Medulla oblongata (tissue), 1 donor: ENCODE data around the gene PGA4.
A peak's percentile ranks its signal among the peaks of the same experiment; 100 is the strongest.
"Not testable (repeated sequence)": the region's sequence is repeated elsewhere in the genome, so short reads cannot be mapped to it uniquely, and the experiment has no call there.

Source experiments
- DNase-seq: peaks from one replicate; pipeline ENCODE4 v3.0.0-alpha.2; 2015; ENCODE audit errors: extremely low spot score

The PGA4 gene

GRCh38 chr11:61222047-61222446, at the start of gene PGA4:
Gene PGA4, plus strand, starts transcription at chr11:61222347. Its CDS starts 54 bp downstream, at chr11:61222401.
- not testable (repeated sequence) for DNase-seq

GRCh38 chr11:61172356-61172755, 49.8 kb upstream of the PGA4 start:
- DNase-seq, result no peak

GRCh38 chr11:61172888-61173287, 49.3 kb upstream of the PGA4 start:
- no peak for DNase-seq

- DNase-seq, result no peak
Observed at GRCh38 chr11:61173456-61173855, 48.7 kb upstream of the PGA4 start.

- no peak for DNase-seq
Observed at GRCh38 chr11:61174273-61174672, 47.9 kb upstream of the PGA4 start.

- no peak for DNase-seq
Observed at GRCh38 chr11:61174949-61175348, 47.2 kb upstream of the PGA4 start.

- DNase-seq, result no peak
Observed at GRCh38 chr11:61176446-61176845, 45.7 kb upstream of the PGA4 start.

GRCh38 chr11:61180205-61180604, 41.9 kb upstream of the PGA4 start:
- DNase-seq, result not testable (repeated sequence)

- DNase-seq, result no peak
Observed at GRCh38 chr11:61181489-61181888, 40.7 kb upstream of the PGA4 start.

- DNase-seq, result no peak
Observed at GRCh38 chr11:61183645-61184044, 38.5 kb upstream of the PGA4 start.

GRCh38 chr11:61186504-61186903, 35.6 kb upstream of the PGA4 start:
- no peak for DNase-seq

GRCh38 chr11:61187505-61188130, 34.5 kb upstream of the PGA4 start:
- DNase-seq, result peak; percentile 79

- DNase-seq, result no peak
Observed at GRCh38 chr11:61189933-61190332, 32.2 kb upstream of the PGA4 start.

GRCh38 chr11:61193596-61193995, 28.6 kb upstream of the PGA4 start:
- no peak for DNase-seq

- DNase-seq, result no peak
Observed at GRCh38 chr11:61194169-61194671, 27.9 kb upstream of the PGA4 start.

- no peak for DNase-seq
Observed at GRCh38 chr11:61194981-61195695, 27.0 kb upstream of the PGA4 start.

- no peak for DNase-seq
Observed at GRCh38 chr11:61195719-61196118, 26.4 kb upstream of the PGA4 start.

GRCh38 chr11:61198361-61198760, 23.8 kb upstream of the PGA4 start:
- DNase-seq, result no peak

- DNase-seq, result no peak
Observed at GRCh38 chr11:61198948-61199523, 23.1 kb upstream of the PGA4 start.

- DNase-seq, result no peak
Observed at GRCh38 chr11:61201476-61201875, 20.7 kb upstream of the PGA4 start.

- DNase-seq, result not testable (repeated sequence)
Observed at GRCh38 chr11:61202950-61203746, 19.0 kb upstream of the PGA4 start, which contains the start of gene PGA3. Gene PGA3, plus strand, starts transcription at chr11:61203515. Its CDS starts 50 bp downstream, at chr11:61203565.

- DNase-seq, result not testable (repeated sequence)
Observed at GRCh38 chr11:61203873-61204272, 18.3 kb upstream of the PGA4 start.
